GM21360 (cell line): Measurements from ENCODE around the gene ID1.
"Not testable (repeated sequence)": the region's sequence is repeated elsewhere in the genome, so short reads cannot be mapped to it uniquely, and the experiment has no call there.

Experiments used
- ATAC-seq: cut with Tn5 transposase; IDR thresholded peaks from one replicate; pipeline ENCODE4 v1.9.1; 2021; ENCODE audit warnings: mild to moderate bottlenecking, moderate library complexity; ENCODE audit not compliant: unreplicated experiment

The ID1 gene

DNA sequence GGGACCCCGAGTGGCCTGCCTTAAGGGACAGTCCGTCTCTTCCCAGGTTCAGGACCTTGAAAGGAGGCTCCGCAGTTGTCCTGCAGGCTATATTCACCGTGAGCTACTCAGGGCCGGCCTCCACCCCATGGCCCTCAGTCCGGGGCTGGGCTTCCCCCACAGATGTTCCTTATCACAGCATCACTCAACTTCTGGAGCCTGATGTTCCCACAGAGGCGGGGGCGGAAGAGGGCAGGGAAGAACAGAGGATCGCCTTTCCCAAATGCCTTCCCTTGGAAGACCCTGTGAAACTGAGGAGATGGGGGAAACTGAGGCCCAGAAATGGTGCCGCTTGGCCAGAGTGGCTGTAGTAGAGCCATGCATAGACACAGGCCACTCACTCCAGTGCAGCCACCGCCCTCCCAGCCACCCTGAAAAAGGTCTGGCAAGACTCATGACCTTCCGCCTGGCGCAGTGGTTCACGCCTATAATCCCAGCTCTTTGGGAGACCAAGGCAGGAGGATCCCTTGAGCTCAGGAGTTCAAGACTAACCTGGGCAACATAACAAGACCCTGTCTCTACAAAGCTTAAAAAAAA, 28.3 kb downstream of the ID1 start:
- no peak for ATAC-seq

DNA sequence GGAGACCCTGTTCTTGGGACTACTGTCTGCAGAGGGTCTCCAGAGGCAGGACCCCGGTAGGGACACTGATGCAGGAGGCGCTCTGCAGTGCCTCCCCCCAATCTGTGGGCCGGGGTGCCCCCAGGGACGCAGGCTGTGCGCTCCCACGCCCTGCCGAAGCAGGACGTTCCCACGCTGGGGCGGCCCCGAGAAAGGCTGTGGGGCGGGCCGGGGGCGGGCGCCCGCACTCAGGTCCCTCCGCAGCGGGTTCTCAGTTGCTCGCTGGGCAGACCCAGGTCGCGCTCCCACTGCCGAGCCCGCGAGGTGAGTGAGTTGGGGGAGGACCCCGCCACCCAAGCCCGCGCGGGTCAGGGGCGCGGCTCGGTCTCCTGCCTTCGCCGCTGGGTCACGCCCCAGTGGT, 32.6 kb downstream of the ID1 start, which contains the start of gene COX4I2:
TSS of gene COX4I2 (plus strand) at position 253 of the 400 bp plus-strand sequence. CDS start 1,106 bp downstream, outside the sequence.
- no peak for ATAC-seq

DNA sequence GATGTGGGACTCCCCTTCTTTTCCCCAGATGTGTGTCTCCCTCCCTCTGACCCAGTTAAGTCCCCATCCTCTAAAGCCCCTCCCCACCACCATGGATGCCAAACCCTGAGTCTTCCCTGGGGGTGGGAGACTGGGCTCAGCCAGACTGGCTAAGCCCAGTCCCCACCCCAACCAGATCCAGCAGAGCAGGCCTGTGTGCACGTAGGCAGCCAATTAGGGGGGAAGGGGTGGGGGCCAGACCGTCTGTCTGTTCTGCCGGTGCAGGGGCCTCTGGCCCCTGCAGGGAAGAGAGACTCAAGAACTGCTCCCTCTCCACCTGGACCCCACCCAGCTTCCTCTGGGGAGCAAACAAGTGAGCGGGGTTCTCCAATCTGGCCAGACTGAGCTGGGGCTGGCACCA, 33.2 kb downstream of the ID1 start:
- no peak for ATAC-seq

DNA sequence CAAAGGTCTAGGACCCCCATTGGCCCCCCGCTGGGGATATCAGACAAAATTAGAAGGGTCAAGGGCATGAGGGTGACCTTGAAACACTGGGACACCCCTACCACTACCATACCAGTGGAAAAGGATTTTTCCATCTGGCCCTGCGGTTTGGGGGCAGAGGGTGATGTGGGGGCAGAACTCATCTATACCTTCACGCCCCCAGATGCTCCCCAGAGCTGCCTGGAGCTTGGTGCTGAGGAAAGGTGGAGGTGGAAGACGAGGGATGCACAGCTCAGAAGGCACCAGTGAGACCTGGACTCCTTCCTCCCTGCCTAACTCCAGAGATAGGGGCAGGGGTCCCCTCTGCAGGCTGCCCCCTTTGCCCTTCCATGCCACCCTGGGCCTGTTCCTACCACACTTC, 33.7 kb downstream of the ID1 start:
- no peak for ATAC-seq

DNA sequence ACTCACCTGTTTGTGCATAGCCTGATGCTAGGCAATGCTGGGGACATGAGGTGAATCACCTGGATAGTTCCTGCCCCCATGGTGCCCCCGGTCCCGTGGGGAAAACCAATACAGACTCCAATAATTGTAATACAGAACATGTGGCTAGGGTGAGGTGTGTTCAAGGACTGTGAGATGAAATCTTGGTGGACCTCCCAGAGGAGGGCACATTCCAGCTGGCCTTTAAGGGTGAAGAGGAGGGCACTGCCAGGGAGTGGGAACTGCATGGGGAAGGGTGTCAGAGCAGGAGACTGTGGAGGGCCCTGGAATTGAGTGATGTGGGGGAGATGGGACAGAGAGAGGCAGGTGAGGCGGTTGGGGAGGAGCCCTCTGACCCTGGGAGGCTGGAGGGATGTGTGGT, 35.2 kb downstream of the ID1 start:
- ATAC-seq = no peak

DNA sequence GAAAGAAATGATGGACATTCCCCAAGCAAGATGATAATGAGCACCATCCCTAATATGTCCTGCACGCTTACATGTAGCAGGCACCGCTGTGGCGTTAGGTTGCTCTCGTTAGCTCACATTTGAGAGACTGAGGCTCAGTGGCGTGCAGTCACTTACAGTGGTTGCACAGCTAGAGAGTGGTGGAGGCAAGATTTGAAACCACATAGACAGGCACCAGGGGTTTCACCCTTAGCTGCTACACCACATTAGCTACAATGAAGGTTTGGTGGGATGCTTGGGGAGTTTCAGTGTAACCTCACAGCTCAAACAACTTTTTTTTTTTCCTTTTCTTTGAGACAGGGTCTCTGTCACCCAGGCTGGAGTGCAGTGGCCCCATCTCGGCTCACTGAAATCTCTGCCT, 36.3 kb downstream of the ID1 start:
- no peak for ATAC-seq

DNA sequence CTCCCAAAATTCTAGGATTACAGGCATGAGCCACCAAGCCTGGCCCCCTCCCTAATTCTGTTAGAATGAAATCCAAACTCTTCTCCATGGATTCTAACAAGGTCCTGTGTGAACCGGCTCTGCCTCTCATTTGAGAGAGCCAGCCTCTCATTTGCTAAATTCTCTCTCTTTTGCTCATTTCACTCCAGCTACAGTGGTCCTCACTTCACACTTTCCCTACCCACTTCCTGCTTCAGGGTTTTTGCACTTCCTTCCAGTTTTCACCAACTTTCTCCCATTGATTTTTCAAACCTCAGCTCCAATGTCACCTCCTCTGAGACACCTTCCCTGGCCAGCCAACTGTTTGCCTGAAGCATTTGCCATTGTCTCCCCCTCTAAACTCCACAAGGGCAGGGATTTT, 37.7 kb downstream of the ID1 start:
- ATAC-seq = no peak

DNA sequence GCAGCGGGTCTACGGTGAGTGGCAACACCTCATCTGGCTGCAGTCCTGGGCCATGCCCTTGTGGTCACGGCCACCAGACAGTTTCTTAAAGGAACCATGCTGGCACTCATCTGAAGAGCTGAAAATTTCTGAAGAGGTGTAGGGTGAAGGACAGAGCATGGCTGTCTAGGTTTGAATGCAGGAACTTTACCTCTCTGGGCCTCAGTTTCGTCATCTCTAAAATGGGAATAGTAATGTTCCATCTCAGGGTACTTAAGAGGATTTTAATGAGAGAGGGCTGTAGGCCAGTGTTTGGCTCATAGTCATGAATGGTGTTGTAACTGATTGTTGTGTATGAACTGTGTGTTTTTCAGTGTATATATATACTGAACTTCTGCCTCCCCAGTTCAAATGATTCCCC, 38.4 kb downstream of the ID1 start:
- no peak for ATAC-seq

DNA sequence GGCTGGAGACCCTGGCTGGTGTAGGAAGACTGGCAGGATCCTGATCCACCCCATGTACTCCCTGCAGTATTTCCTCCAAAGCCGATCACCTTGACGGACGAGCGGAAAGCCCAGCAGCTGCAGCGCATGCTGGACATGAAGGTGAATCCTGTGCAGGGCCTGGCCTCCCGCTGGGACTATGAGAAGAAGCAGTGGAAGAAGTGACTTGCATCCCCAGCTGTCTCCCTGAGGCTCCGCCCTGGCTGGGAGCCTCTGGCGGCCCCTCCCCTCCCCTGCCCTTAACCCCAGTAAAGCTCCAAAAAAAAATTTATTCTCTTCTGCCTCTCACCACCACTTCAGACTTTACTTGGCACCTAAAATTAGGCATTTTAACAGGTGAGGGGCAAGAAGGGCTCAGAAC, 39.6 kb downstream of the ID1 start:
- ATAC-seq = no peak

DNA sequence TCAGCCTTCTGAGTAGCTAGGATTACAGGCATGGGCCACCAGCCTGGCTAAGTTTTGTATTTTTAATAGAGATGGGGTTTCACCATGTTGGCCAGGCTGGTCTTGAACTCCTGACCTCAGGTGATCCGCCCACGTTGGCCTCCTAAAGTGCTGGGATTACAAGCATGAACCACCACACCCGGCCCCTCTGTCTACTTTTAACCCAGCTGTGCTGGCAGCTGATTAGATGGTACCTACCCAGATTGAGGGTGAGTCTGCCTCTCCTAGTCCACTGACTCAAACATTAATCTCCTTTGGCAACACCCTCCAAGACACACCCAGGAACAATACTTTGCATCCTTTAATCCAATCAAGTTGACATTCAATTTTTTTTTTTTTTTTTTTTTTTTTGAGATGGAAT, 43.0 kb downstream of the ID1 start:
- not testable (repeated sequence) for ATAC-seq

DNA sequence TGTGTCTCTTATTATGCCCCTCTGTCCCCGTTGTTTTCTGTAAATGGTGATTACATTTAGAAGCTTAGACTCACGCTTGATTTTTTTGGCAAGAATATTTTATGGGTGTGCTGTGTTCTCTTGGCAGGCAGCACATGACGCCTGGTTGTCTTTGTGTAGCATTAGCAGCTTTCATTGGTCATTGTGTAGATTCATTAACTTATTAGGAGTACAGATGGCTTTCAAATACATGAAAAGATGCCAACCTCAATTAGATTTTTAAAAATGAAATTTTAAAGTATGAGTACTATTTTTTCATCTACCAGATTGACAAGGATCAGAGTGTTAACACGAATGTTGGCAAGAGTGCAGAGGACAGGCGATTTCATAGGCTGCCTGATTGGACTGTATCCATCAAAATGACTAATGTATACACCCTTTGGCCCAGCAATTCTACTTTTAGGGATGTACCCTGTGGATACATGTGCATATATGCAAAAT, 47.9 kb downstream of the ID1 start:
- ATAC-seq = no peak

DNA sequence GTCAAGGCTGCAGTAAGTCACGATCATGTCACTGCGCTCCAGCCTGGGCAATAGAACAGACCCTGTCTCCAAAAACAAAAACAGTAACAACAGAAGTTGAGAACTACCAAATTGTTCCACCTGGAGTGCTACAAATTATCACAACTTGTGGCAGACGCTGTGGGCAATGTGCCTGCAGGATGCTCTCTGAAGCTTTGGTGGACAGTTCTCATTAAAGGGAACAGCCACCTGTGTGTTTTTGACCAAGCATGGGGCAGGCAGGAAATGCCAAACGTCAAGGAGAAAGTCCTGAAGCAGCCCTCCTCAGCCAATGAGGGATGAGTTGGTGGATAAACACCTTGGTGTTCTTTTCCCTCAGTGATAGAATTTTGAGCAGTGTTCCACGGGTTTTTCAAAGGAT, 48.5 kb downstream of the ID1 start:
- no peak for ATAC-seq

DNA sequence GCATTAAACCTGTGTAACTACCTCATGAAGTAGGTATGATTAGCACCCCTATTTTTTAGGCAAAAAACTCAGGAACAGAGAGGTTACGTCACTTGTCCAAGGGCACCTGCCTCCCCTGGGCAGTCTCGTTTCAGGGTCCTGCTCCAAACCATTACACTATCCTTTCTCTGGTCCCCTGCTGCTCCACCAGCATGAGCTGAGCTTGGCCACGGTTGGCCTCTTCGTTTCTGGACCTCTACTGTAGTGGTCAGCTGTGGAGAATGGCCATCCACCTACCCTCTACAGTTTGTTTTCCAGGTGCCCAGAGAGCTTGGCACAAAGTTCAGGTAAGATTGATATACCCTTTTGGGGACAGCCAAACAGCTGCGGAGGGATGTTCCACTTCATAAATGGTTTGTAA, 49.4 kb downstream of the ID1 start:
- no peak for ATAC-seq
